Fibroblast of skin of back (primary cell): ENCODE results near the gene ADGRL3.
"Not testable (repeated sequence)": the region's sequence is repeated elsewhere in the genome, so short reads cannot be mapped to it uniquely, and the experiment has no call there.

Experiments used
- DNase-seq: peaks from one replicate; pipeline ENCODE4 v3.0.0-alpha.2; 2013

Gene ADGRL3

DNA sequence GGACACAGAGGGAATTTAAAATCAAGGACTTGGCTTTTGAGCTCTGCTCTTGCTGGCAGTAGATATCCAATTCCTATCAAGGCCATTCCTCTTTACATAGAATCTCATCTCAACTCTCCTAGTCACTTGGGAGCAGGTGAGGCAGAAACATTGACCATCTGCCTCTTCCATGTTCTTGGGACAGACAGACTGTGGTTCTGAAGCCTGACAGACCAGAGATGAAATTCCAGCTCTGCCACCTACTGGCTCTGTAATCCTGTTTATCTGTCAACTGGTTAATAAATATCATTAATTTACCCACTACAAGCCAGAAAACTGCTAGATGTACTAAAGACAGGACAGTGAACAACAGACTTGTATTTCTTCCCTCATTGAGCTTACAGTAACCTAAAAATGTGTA, 300.8 kb downstream of the ADGRL3 start:
- no peak for DNase-seq

- DNase-seq, result no peak
These were observed 301.7 kb downstream of the ADGRL3 start for GRCh38 chr4:61501812-61502211.

DNA sequence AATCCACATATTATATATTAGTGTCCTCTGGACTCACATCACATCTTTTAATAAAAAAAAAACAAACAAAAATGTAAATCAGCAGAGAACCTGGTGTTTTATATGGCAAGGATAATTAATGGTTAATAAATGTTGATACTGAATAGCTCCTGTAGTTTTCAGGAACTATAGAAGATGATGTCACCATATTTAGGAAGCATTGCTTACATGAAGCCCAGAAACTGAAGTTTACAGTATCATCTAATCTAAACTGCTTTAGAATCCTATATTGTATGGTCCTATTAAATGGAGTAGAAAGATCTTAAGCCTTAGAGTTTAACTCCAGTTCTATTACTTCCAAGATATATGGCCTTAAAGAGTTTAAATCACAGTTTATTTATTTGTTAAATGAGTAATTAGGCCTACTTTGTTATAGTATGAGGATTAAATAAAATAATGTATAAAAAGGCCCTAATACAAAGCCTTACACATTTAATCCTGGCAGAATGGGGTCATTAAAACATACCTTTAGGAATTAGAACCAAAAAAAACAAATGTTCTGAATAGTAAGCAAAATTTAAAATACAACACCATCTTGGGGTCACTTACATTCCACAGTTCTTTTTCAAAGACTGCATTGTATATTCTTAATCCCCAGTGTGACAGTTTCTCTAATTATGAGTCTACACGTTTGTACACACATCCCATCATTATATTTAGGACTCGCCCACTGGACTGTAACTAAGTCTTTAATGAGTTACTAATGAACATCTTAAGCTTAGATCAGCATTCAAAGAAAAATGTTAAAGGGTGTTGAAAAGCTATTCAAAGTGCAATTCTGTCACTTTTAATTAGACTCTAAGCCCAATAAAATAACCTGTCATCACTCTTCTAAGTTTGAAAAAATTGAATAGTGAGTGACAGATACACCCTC, 305.9 kb downstream of the ADGRL3 start:
- DNase-seq, result no peak

- DNase-seq, result no peak
These were observed 307.0 kb downstream of the ADGRL3 start for GRCh38 chr4:61507091-61507490.

- not testable (repeated sequence) for DNase-seq
These were observed 309.7 kb downstream of the ADGRL3 start for GRCh38 chr4:61509721-61510241.

DNA sequence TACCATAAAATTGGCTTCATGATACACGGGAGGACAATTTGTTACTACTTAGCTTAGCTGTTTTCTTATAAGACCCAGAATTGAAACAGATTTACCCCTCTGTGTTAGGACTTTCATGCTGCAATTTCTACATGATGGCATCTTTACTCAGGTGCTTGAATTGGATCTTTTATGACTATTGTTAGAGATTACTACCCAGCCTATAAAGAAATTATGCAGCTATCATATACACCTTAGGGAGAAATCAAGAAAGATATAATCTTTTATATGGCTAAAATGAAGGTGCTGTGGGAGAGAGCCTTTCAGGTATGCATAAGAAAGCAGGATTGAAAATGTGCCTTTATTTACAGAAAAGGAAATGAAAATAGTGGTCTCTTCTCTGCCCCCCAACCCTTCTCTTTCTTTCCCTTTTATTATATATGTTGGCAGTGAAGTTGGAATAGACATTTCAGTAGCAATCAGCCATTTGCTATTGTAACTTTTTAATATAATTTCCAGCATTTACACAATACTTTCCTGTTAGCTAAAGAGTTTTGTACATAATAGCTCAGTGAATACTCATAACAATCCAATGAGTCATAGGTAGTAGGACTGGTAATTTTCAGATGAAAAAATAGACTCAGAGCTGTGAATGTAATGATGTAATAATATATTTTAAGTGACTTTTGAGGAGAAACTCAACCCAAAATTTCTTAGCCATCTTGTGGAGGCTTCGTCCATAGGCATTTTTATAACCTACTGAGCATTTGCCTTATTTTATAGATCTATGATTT, 311.8 kb downstream of the ADGRL3 start:
- DNase-seq, result peak; percentile 85

GRCh38 chr4:61514991-61515390, 314.9 kb downstream of the ADGRL3 start:
- DNase-seq, result no peak

DNA sequence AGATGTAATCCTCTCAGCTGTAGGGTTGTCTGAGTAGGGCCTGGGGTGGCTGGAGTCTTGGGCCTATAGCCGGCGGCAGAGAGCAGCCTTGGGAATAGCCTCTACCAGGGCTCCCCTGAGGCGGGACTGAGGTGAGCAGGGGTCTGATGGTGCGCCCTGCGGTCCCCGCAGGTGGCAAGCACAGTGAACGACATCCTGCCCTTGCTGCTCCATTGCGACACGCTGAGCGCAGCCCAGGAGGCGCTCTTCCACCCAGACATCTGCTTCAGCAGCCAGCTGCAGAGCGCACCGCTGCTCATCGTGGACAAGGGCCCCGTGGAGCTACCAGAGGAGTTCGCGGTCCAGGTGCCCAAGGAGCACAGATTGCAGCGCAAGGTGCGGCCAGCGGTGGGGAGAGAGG, 317.0 kb downstream of the ADGRL3 start:
- no peak for DNase-seq

DNA sequence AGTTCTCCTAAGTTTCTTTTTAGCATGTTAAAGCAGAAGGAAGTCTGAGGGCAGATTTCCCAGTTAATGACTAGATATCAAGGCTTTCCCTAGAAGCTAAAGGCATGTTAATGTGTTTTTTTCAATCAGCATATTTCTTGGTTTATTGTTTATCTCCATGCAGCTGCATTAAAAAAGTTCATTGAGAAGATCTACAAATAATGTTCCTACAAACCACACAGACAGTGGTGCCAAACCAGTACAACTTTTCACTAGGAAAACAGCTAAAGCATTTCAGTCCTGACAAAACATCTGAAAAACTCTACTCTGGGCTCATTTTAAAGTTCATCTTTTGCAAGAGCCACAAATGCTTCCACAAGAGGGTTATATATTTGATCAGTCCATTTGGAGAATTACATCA, 320.0 kb downstream of the ADGRL3 start:
- DNase-seq, result no peak

- DNase-seq, result peak; percentile 73
These were observed 320.6 kb downstream of the ADGRL3 start for GRCh38 chr4:61520681-61521160.

GRCh38 chr4:61521451-61521850, 321.3 kb downstream of the ADGRL3 start:
- no peak for DNase-seq

DNA sequence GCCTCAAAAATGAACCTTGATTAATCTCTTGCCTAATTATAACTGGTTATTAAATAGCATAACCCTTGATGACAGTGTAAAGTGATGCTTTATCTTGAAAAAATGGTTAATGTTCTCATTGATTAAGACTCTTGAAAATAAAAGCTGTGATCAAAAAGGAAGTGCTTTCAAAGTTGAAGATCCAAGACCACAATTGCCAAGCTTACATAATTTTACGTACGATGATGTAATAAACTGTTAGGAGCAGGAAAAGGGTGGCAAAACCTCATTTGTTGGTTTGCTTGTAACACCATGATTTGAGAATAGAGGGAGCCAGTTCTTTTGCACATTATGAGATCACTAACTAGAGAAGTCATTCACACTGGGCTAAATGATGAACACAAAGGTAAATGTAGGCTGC, 322.2 kb downstream of the ADGRL3 start:
- DNase-seq, result no peak

DNA sequence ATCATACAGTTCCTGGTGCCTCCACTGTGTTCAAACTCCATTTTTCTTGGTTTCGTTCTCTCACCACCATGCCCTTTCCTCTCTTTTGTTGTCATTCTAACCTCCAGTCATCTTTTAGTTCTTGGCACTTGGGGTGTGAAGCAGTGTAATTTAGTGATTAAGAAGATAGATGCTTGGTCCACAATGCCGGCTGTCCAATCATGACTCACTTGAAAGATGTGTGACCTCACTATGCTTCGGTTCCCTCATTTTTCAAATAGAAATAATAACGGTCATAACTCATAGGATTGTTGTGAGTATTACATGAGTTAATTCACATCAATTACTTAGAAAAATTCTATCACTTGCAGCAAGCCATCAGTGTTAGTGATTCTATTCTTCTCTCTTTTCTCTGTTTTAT, 327.8 kb downstream of the ADGRL3 start:
- peak; percentile 27 for DNase-seq

DNA sequence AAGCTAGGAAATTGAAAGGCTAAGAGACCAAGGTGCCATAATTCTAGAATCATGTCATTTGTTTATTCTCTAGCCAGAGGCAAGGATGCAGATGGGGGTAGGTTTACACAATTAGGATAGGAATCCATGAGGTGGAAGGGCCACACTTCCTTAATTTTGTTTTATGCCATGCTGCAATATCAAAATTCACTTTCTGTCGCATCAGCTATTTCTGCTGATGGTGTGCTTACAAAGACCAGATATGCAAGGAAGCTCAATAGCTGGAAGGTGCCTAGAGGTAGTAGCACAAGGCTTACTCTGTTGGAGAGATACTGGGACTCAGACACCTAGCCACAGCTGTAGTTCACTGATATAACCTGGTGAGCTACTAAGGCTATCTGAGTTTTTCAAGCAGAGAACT, 328.5 kb downstream of the ADGRL3 start:
- no peak for DNase-seq

DNA sequence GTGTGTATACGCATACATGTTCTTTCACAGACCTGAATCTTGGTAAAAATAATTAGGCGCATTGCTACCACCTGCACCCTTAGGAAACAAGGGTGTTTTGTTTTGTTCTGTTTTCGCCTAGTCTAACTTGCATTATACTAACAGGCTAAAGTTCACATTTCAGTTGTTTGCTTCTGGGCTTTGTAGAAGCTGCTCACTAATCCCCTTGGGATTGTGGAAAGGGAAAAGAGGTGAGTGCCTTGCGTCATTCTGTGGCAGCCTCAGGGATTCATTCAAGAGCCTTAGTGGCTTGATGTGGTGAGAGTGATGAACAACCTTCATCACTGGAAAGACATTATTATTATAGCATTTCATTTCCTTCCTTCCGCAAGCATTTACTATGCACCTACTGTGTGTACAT, 331.1 kb downstream of the ADGRL3 start:
- no peak for DNase-seq

- no peak for DNase-seq
These were observed 332.3 kb downstream of the ADGRL3 start for GRCh38 chr4:61532336-61533000.

DNA sequence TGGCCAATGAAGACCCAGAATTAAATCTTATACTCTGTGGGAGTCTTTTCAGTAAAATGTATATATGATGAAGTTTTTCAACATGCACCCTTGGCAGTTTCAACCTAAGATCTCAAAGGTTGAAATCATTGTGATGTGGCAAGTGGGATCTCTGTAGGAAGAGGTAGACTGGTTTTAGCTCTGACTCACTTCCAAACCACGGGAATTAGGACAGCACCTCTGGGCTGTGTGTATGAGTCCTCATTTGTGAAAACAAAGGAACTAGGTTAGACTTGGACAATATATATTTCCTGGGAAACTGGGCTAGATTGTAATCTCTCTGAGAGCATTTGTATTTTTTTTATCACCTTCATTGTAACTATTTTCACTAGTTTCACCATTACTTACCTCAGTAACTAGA, 333.0 kb downstream of the ADGRL3 start:
- DNase-seq, result peak; percentile 54

DNA sequence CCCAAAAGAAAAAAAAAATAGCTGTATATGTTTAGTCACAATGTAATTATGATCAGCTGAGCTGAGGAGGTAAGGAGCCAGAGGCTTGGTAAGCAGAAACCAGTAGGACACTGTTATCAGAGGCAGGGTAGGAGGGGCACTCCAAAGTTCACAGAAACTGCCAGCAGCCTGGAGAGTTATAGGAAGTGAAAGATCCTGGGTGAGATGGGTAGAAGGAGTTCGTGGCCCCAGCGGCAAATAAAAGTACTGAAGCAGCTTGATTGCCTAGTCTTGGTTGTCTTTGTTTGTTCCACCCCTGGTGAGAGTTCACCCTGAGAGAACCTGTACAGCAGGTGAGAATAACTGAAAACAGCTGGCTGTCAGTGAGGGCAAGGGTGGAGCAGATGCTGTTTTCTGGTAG, 340.8 kb downstream of the ADGRL3 start:
- DNase-seq, result no peak

DNA sequence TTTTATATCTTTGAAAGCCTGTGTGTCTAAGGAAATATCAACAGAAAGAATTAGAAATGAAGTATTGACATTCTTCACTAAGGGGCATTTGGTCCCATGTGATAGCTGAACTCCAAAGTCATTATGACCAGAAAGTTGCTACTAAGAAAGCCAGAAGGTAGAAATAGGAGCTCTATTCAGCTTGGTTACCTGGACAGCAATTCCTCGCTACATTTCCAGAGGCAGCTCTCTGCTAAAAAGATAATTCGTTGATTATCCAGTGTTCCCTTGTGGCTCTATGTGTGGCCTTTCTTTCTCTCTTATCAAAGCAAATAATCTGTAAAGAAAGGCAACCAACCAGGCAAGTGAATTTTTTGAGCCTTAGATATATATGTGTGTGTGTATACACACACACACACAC, 341.3 kb downstream of the ADGRL3 start:
- no peak for DNase-seq

GRCh38 chr4:61543976-61544375, 343.9 kb downstream of the ADGRL3 start:
- DNase-seq, result no peak

- no peak for DNase-seq
These were observed 345.9 kb downstream of the ADGRL3 start for GRCh38 chr4:61545902-61546480.

GRCh38 chr4:61549336-61549735, 349.2 kb downstream of the ADGRL3 start:
- peak; percentile 8 for DNase-seq
